K562 (cell line): ENCODE measurements around the gene RNU5D-1.

ENCODE experiments used
- CHCHD3 ChIP-seq: fragments of 250-450 bp; sonication (Bioruptor Pico); IDR thresholded peaks from 2 replicates; pipeline ENCODE4 v2.1.2; 2022; ENCODE audit warnings: mild to moderate bottlenecking
- TF ChIP-seq, protein P1 (sequence below): sonication (generic); formaldehyde crosslinking; IDR thresholded peaks from 2 replicates; pipeline ENCODE4 v1.8.1; 2023; ENCODE audit warnings: mild to moderate bottlenecking, missing genetic modification reagents, moderate library complexity

GRCh38 chr1:44743211-44743610, 12.2 kb upstream of the RNU5D-1 start:
- TF ChIP-seq, protein P1, sequence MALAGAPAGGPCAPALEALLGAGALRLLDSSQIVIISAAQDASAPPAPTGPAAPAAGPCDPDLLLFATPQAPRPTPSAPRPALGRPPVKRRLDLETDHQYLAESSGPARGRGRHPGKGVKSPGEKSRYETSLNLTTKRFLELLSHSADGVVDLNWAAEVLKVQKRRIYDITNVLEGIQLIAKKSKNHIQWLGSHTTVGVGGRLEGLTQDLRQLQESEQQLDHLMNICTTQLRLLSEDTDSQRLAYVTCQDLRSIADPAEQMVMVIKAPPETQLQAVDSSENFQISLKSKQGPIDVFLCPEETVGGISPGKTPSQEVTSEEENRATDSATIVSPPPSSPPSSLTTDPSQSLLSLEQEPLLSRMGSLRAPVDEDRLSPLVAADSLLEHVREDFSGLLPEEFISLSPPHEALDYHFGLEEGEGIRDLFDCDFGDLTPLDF (CRISPR knock-in tag), result no peak
- no peak for TF ChIP-seq CHCHD3
